Common myeloid progenitor, CD34-positive (primary cell): ENCODE data around the gene GSTO1.
"Not testable (repeated sequence)": the region's sequence is repeated elsewhere in the genome, so short reads cannot be mapped to it uniquely, and the experiment has no call there.

ENCODE experiments used
- CTCF ChIA-PET: fragments of 350-600 bp; sonication (Branson Sonifier 250); formaldehyde crosslinking; loops from one replicate; lab custom pipeline; 2021; ENCODE audit warnings: antibody characterized with exemption; lab: Charles Lee
- POLR2A ChIA-PET: fragments of 350-600 bp; sonication (Branson Sonifier 250); formaldehyde crosslinking; loops from one replicate; lab custom pipeline; 2021; ENCODE audit warnings: antibody characterized with exemption; lab: Charles Lee
- DNase-seq, 3 donors: peaks; one replicate each; pipeline versions ENCODE4 v3.0.0 to v3.0.0-alpha.2; 2013
- H3K27ac ChIP-seq, 2 experiments: 1 replicate in 1 of 2; 2 replicates in 1 of 2; pipeline ENCODE4 v1.7.0; 2013; ENCODE audit warnings: inconsistent platforms in 2 of 2, low read length in 2 of 2, mild to moderate bottlenecking in 2 of 2, low read depth in 1 of 2, moderate library complexity in 1 of 2; ENCODE audit not compliant: severe bottlenecking in 2 of 2, insufficient read depth in 1 of 2, poor library complexity in 1 of 2
- H3K27me3 ChIP-seq, 5 experiments: replicated peaks in 2 of 5; 1 replicate in 3 of 5; 2 replicates in 2 of 5; pipeline versions ENCODE4 v1.6.1 to v1.7.0; 2013; ENCODE audit warnings: low read length in 4 of 5, mild to moderate bottlenecking in 2 of 5, moderate library complexity in 2 of 5, inconsistent platforms in 1 of 5; ENCODE audit not compliant: insufficient read depth in 5 of 5, control insufficient read depth in 4 of 5
- H3K36me3 ChIP-seq, 4 experiments: 1 replicate in 2 of 4; 2 replicates in 2 of 4; pipeline versions ENCODE4 v1.6.1 to v1.7.0; 2013; ENCODE audit warnings: low read length in 3 of 4, control low read depth in 1 of 4, mild to moderate bottlenecking in 1 of 4; ENCODE audit not compliant: control insufficient read depth in 4 of 4, insufficient read depth in 4 of 4
- H3K4me1 ChIP-seq, 4 experiments: 1 replicate in 3 of 4; 2 replicates in 1 of 4; pipeline versions ENCODE4 v1.6.1 to v1.7.1; 2013; ENCODE audit warnings: low read length in 3 of 4, mild to moderate bottlenecking in 3 of 4, control low read depth in 1 of 4, inconsistent platforms in 1 of 4, moderate library complexity in 1 of 4; ENCODE audit not compliant: control insufficient read depth in 4 of 4, insufficient read depth in 4 of 4; ENCODE audit errors: control extremely low read depth in 1 of 4
- H3K4me3 ChIP-seq, 7 experiments: 1 replicate in 4 of 7; 2 replicates in 3 of 7; pipeline versions ENCODE4 v1.5.1 to v1.7.0; 2013; ENCODE audit warnings: mild to moderate bottlenecking in 7 of 7, low read length in 6 of 7, moderate library complexity in 6 of 7, inconsistent platforms in 2 of 7, low read depth in 2 of 7, control low read depth in 1 of 7; ENCODE audit not compliant: insufficient read depth in 4 of 7, control insufficient read depth in 1 of 7; ENCODE audit errors: extremely low read depth in 1 of 7
- H3K9me3 ChIP-seq, 5 experiments: 1 replicate in 4 of 5; 2 replicates in 1 of 5; pipeline versions ENCODE4 v1.6.1 to v1.7.1; 2013; ENCODE audit warnings: low read length in 4 of 5, mild to moderate bottlenecking in 2 of 5, inconsistent platforms in 1 of 5, low read depth in 1 of 5, moderate library complexity in 1 of 5; ENCODE audit not compliant: control insufficient read depth in 4 of 5, insufficient read depth in 2 of 5; ENCODE audit errors: control extremely low read depth in 1 of 5
- WGBS: methylation state at CpG from one replicate; pipeline ENCODE4 v1.1.5; 2013; ENCODE audit not compliant: insufficient coverage; 5-methylcytosine and 5-hydroxymethylcytosine counted together

Gene GSTO1

DNA sequence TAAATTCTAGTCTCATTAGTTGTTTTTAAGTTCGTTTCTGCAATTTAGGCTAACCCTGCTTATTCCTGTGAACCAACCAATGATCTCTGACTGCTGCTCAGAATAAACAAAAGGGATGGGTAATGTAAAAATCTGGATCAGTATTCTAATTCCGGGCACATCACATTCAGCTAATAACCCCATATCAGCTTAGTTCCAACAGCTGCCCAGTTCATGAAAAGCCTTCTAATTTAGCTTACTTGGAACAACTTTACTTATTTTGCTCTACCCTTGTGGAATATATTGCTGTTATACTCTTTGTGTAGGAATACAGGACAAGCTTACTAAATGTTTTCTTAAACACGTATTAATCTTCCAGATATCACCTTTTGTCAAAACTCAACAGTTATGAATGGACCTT, 18.9 kb upstream of the GSTO1 start:
- Histone ChIP-seq H3K27ac (no peak overlapping the region), H3K4me3 (no peak overlapping the region), H3K36me3 (no peaks in the 10 kb centered on the region), H3K4me1 (peaks cover 0 to 26% (median 15%) of the 10 kb centered on the region in 4 experiments), H3K27me3 (no peaks in the 10 kb centered on the region), H3K9me3 (peaks cover 0 to 4% (median 0%) of the 10 kb centered on the region in 5 experiments)
- ChIA-PET POLR2A (no interaction called here), CTCF (interaction anchor here (0.7 to 1.3 kb wide), 2 partner anchors 11 to 24 kb away, joined by 3 to 4 read pairs; no protein-coding TSS in a partner anchor)
- DNase-seq: no peak
- 100% methylated on average over 1 of the region's 3 CpGs for WGBS

DNA sequence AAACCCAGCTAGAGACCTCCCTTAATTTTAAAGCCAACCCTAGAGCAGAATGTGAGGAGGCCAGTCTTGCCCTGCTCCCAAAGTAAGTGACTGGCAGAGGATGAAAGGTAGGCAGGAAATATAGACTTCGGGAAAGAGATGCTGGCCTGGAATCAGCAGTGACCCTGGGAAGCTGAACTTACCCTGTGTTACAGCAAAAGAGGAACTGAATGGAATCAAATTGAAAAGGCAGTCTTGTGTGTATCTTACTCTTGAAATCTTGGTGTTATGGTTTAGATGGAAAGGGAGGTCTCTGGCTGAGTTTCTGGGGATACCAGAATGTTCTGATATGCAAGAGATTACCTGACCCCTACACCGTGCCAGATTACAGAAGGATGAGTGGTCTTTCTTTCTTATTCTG, 14.6 kb upstream of the GSTO1 start:
- 38% methylated on average over 2 of the region's 2 CpGs for WGBS
- H3K9me3 ChIP-seq: peaks cover 0 to 4% (median 0%) of the 10 kb centered on the region in 5 experiments

GRCh38 chr10:104242545-104242944, 12.1 kb upstream of the GSTO1 start:
- no peak for DNase-seq
- ChIA-PET POLR2A (no interaction called here), CTCF (interaction anchor here (3.0 kb wide), 1 partner anchor 11 kb away, joined by 9 read pairs; the partner anchor contains the start of gene GSTO1)
- Histone ChIP-seq H3K9me3 (no peaks in the 10 kb centered on the region), H3K4me1 (peaks cover 10 to 30% (median 19%) of the 10 kb centered on the region in 4 experiments), H3K27ac (no peak overlapping the region), H3K27me3 (no peaks in the 10 kb centered on the region), H3K36me3 (no peaks in the 10 kb centered on the region), H3K4me3 (no peak overlapping the region)

More for the DNA sequence above, 14.6 kb upstream of the GSTO1 start:
- Histone ChIP-seq H3K27ac (no peak overlapping the region), H3K36me3 (no peaks in the 10 kb centered on the region), H3K4me1 (peaks cover 0 to 13% (median 8%) of the 10 kb centered on the region in 4 experiments), H3K4me3 (no peak overlapping the region), H3K27me3 (no peaks in the 10 kb centered on the region)
- peak in 1 of 3 donors; percentile 45 for DNase-seq
- ChIA-PET POLR2A (no interaction called here), CTCF (interaction anchor here (3.0 kb wide), 1 partner anchor 14 kb away, joined by 9 read pairs; the partner anchor contains the start of gene GSTO1)

DNA sequence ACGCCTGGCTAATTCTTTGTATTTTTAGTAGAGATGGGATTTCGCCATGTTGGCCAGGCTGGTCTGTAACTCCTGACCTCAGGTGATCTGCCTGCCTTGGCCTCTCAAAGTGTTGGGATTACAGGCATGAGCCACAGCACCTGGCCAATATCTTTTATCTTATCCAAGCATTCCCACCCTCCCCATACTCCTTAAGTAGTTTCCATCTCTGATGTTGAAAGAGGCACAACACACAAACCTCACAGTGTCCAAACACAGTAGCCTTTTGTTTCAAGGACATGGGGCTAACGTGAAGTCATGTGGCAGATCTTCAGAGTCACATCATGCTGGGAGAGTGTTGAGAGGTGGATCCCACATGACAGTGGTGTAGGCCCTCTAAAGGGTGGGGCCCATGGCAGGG, 11.7 kb upstream of the GSTO1 start:
- H3K27ac ChIP-seq, POLR2A ChIA-PET, H3K27me3 ChIP-seq, DNase-seq, H3K36me3 ChIP-seq, H3K9me3 ChIP-seq, CTCF ChIA-PET, H3K4me3 ChIP-seq: not testable (repeated sequence)
- WGBS: 100% methylated on average over 2 of the region's 3 CpGs
- peaks cover 14 to 34% (median 21%) of the 10 kb centered on the region in 4 experiments for H3K4me1 ChIP-seq

DNA sequence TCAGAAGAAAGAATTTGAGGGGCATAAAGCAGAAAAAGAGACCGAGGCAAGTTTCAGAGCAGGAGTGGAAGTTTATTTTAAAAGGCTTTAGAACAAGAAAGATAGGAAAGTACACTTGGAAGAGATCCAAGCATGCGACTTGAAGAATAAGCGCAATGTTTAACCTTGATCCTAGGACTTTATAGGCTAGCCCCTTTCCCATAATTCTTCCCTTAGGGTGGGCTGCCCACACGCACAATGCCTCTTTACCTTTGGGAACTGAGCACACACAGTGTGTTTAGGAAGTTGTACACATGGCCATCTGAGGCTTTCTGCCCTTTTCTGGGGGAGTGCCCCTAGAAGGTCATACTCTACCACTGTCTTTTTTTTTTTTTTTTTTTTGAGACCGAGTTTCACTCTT, 11.2 kb upstream of the GSTO1 start:
- POLR2A ChIA-PET: no interaction called here
- H3K27ac ChIP-seq: no peak overlapping the region
- DNase-seq: no peak
- H3K4me1 ChIP-seq: peaks cover 14 to 39% (median 25%) of the 10 kb centered on the region in 4 experiments
- CTCF ChIA-PET: interaction anchor here (1.2 kb wide), 1 partner anchor 9 kb away, joined by 3 read pairs; no protein-coding TSS in a partner anchor
- no peaks in the 10 kb centered on the region for H3K36me3 ChIP-seq
- WGBS: 97% methylated on average over 3 of the region's 5 CpGs
- H3K27me3 ChIP-seq: no peaks in the 10 kb centered on the region
- H3K4me3 ChIP-seq: no peak overlapping the region
- no peaks in the 10 kb centered on the region for H3K9me3 ChIP-seq

- peaks cover 14 to 32% (median 23%) of the 10 kb centered on the region in 4 experiments for H3K4me1 ChIP-seq
- POLR2A ChIA-PET: no interaction called here
These were observed 9.5 kb upstream of the GSTO1 start for GRCh38 chr10:104245066-104245632.

GRCh38 chr10:104246976-104247375, 7.7 kb upstream of the GSTO1 start:
- H3K4me1 ChIP-seq: peaks cover 14 to 39% (median 25%) of the 10 kb centered on the region in 4 experiments
- H3K9me3 ChIP-seq: no peaks in the 10 kb centered on the region
- H3K36me3 ChIP-seq: no peaks in the 10 kb centered on the region
- DNase-seq: peak; percentile 66 to 90 (median 83)
- peak overlapping the region; percentile 19 to 82 for H3K27ac ChIP-seq
- WGBS: 0% methylated on average over 1 of the region's 2 CpGs
- ChIA-PET POLR2A (interaction anchor here (1.6 kb wide), 1 partner anchor 23 kb away, joined by 3 read pairs; no protein-coding TSS in a partner anchor), CTCF (interaction anchor here (0.7 to 2.4 kb wide), 4 partner anchors 9 to 31 kb away, joined by 3 to 11 read pairs (median 4); no protein-coding TSS in a partner anchor)
- H3K27me3 ChIP-seq: no peaks in the 10 kb centered on the region
- H3K4me3 ChIP-seq: peak overlapping the region in 3 of 7 experiments; percentile 13 to 46 (median 42)

More at GRCh38 chr10:104245066-104245632, 9.5 kb upstream of the GSTO1 start:
- no peak overlapping the region for H3K4me3 ChIP-seq
- H3K27me3 ChIP-seq: no peaks in the 10 kb centered on the region
- H3K27ac ChIP-seq: no peak overlapping the region
- no peak for DNase-seq
- no peaks in the 10 kb centered on the region for H3K9me3 ChIP-seq
- no peaks in the 10 kb centered on the region for H3K36me3 ChIP-seq
- WGBS: 98% methylated on average over 32 of the region's 34 CpGs
- CTCF ChIA-PET: interaction anchor here (1.0 to 1.8 kb wide), 3 partner anchors 7 to 29 kb away, joined by 3 to 5 read pairs (median 4); partner anchors contain the start of gene CFAP43
